ENCODE data around the gene DESI2.
"Not testable (repeated sequence)": the region's sequence is repeated elsewhere in the genome, so short reads cannot be mapped to it uniquely, and the experiment has no call there.

DESI2 gene

GRCh38 chr1:244655186-244655585 is 2.3 kb downstream of the DESI2 start:
- DNase-seq, result no peak

GRCh38 chr1:244657421-244657820 is 4.5 kb downstream of the DESI2 start:
- no peak for DNase-seq

- no peak for DNase-seq
Measured at GRCh38 chr1:244659694-244660093, 6.8 kb downstream of the DESI2 start.

GRCh38 chr1:244660595-244660994 is 7.7 kb downstream of the DESI2 start:
- DNase-seq, result no peak

- not testable (repeated sequence) for DNase-seq
Measured at GRCh38 chr1:244661569-244662312, 8.8 kb downstream of the DESI2 start.

GRCh38 chr1:244662599-244662998 is 9.7 kb downstream of the DESI2 start:
- no peak for DNase-seq

GRCh38 chr1:244664353-244664752 is 11.4 kb downstream of the DESI2 start:
- no peak for DNase-seq

GRCh38 chr1:244665771-244666217 is 12.9 kb downstream of the DESI2 start:
- peak; percentile 43 for DNase-seq

- DNase-seq, result not testable (repeated sequence)
Measured at GRCh38 chr1:244666672-244667418, 13.9 kb downstream of the DESI2 start.

- no peak for DNase-seq
Measured at GRCh38 chr1:244667797-244668196, 14.9 kb downstream of the DESI2 start.

- no peak for DNase-seq
Measured at GRCh38 chr1:244672946-244673682, 20.2 kb downstream of the DESI2 start.

- DNase-seq, result no peak
Measured at GRCh38 chr1:244674446-244674845, 21.5 kb downstream of the DESI2 start.

- no peak for DNase-seq
Measured at GRCh38 chr1:244675167-244675566, 22.2 kb downstream of the DESI2 start.

- DNase-seq, result peak; percentile 40
Measured at GRCh38 chr1:244678697-244679096, 25.8 kb downstream of the DESI2 start.

GRCh38 chr1:244680667-244681066 is 27.7 kb downstream of the DESI2 start:
- no peak for DNase-seq

- not testable (repeated sequence) for DNase-seq
Measured at GRCh38 chr1:244682087-244682486, 29.2 kb downstream of the DESI2 start.

- no peak for DNase-seq
Measured at GRCh38 chr1:244695937-244696336, 43.0 kb downstream of the DESI2 start.

GRCh38 chr1:244699741-244700140 is 46.8 kb downstream of the DESI2 start:
- DNase-seq, result no peak

- no peak for DNase-seq
Measured at GRCh38 chr1:244700808-244701207, 47.9 kb downstream of the DESI2 start.

- DNase-seq, result no peak
Measured at GRCh38 chr1:244702620-244703019, 49.7 kb downstream of the DESI2 start.

- DNase-seq, result no peak
Measured at GRCh38 chr1:244704107-244704506, 51.2 kb downstream of the DESI2 start.

GRCh38 chr1:244705261-244706234 is 52.6 kb downstream of the DESI2 start:
- DNase-seq, result no peak
